KG1 (cell line): ENCODE results near the gene CD244.
"Not testable (repeated sequence)": the region's sequence is repeated elsewhere in the genome, so short reads cannot be mapped to it uniquely, and the experiment has no call there.

ENCODE experiments used
- DNase-seq: peaks from one replicate; lab custom pipeline; 2025; lab: John Stamatoyannopoulos, UW

CD244 gene

GRCh38 chr1:160879056-160879455 lies 16.4 kb upstream of the CD244 start:
- DNase-seq, result no peak

GRCh38 chr1:160877221-160877620 lies 14.5 kb upstream of the CD244 start:
- peak; percentile 19 for DNase-seq

- DNase-seq, result no peak
These were observed 13.6 kb upstream of the CD244 start for GRCh38 chr1:160876311-160876710.

GRCh38 chr1:160875591-160875990 lies 12.9 kb upstream of the CD244 start:
- not testable (repeated sequence) for DNase-seq

GRCh38 chr1:160874935-160875334 lies 12.2 kb upstream of the CD244 start:
- no peak for DNase-seq

- DNase-seq, result no peak
These were observed 5.5 kb upstream of the CD244 start for GRCh38 chr1:160868141-160868540.

- DNase-seq, result not testable (repeated sequence)
These were observed 5.0 kb upstream of the CD244 start for GRCh38 chr1:160867651-160868050.

GRCh38 chr1:160866695-160867260 lies 4.1 kb upstream of the CD244 start:
- DNase-seq, result no peak

- no peak for DNase-seq
These were observed 3.5 kb upstream of the CD244 start for GRCh38 chr1:160866001-160866694.

- DNase-seq, result no peak
These were observed 2.6 kb upstream of the CD244 start for GRCh38 chr1:160865337-160865736.

- no peak for DNase-seq
These were observed 1.5 kb upstream of the CD244 start for GRCh38 chr1:160864173-160864572.

GRCh38 chr1:160863774-160864131 lies 1.1 kb upstream of the CD244 start:
- no peak for DNase-seq

GRCh38 chr1:160863061-160863773 lies 530 bp upstream of the CD244 start:
- no peak for DNase-seq

GRCh38 chr1:160860840-160861505 lies 1.7 kb downstream of the CD244 start:
- no peak for DNase-seq

GRCh38 chr1:160859166-160859565 lies 3.5 kb downstream of the CD244 start:
- no peak for DNase-seq

GRCh38 chr1:160858507-160858906 lies 4.2 kb downstream of the CD244 start:
- no peak for DNase-seq

- DNase-seq, result peak; percentile 13
These were observed 4.6 kb downstream of the CD244 start for GRCh38 chr1:160858097-160858496.

GRCh38 chr1:160855181-160855981 lies 7.3 kb downstream of the CD244 start:
- DNase-seq, result peak; percentile 66

- DNase-seq, result no peak
These were observed 8.9 kb downstream of the CD244 start for GRCh38 chr1:160853754-160854153.

- DNase-seq, result no peak
These were observed 9.7 kb downstream of the CD244 start for GRCh38 chr1:160853014-160853413.

GRCh38 chr1:160850993-160851392 lies 11.7 kb downstream of the CD244 start:
- no peak for DNase-seq

- no peak for DNase-seq
These were observed 12.1 kb downstream of the CD244 start for GRCh38 chr1:160850541-160850940.
